ENCODE results near the gene NEDD8.

Gene NEDD8

DNA sequence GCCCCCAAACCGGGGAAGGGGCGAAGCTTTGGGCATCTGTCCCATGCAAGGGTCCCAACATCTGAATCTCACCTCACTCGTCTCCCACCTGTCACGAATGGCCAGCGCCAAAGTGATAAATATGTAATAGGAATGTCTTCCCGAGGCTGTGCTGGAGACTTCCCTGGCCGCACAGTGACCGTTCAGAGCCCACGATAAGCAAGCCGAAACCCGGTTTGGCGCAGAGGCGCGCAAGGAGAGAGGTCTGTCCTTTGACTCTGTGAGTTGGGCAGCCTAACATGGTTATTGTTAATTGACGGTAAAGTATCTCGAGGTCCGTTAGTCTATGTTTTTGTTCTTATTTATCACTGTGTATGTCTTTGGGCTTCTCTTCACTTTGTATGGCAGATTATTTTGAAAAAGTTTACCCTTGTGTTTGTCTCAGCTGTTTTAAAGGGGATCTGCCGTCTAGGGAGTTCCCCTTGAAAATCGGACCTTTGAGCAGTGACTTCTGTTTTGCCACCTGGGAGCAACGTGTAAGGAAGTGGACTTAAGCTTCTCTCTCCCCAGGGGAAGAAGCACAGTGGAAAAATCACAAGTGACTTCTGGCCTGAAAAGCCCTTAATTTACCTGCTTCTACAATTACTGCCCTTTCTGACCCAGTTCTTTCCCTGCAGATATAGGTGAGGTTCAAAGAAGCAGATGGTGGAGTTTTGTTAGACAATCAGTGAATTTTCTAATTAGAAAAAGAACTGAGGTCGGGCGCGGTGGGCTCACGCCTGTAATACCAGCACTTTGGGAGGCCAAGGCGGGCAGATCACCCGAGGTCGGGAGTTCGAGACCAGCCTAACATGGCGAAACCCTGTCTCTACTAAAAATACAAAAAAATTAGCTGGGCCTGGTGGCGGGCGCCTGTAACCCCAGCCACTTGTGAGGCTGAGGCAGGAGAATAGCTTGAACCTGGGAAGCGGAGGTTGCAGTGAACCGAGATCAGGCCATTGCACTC is 35.8 kb downstream of the NEDD8 start:
- DNase-seq (ENCODE audit: low spot score) = peak; percentile 53

DNA sequence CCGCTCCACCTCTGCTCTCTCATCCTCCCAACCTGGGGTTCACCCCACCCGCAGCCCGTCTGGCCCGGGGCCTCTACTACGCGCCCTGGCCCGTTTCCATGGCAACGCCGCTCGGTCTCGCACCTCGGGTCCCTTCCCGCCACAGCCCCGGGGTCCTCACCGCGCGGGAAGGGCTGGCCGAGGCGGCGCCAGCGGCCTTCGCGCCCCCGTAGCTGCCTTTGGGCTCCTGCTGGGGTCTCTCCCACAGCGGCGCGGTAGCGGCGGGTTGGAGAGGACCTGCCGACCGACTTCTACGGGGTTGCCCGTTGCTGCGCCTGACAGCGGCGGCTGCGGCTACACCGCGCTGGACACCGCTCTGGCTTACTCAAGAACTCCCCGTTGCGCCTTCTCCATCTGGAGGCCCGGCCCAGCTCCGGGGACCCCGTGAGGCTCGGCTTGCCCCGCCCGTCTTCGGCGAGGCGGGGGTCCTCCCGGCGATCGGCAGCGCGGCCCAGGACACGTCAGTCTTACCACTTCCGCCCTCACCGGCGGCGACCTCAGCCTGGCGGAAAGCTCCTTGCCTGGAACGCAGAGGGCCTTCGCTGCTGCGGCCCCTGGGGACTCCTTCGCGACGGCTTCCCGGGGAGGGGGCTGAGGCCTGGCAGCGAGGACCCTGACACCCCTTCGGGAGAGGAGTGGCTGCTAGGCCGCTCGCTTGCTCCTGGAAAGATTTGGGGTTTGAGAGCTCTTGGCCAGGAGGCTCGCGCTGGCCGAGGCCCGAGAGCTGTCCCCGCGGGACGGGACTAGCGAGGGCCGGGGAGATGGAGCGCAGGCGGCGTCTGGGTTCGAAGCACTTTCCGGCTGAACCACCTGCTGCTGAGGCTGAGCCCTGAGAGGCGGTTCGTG is 36.7 kb downstream of the NEDD8 start, which contains the start of gene TM9SF1:
TSS of gene TM9SF1 (minus strand) at position 256 of the 885 bp plus-strand sequence. CDS start 422 bp downstream, outside the sequence.
- peak; percentile 95 for DNase-seq (ENCODE audit: low spot score)

DNA sequence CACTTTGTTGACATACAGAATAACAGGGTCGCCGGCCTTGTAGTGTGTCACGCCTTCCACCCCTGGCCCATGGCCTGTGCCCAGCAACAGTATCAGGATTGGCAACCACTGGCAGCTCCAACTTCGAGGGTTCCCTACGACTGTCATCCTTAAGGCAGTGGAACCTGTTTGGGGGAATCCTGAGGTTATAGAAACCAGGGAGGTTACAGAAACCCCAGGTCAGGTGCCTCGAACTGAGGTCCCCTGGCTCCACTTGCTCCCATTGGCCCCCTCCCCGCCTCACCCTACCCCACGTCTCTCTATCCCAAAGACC is 37.3 kb downstream of the NEDD8 start:
- DNase-seq (ENCODE audit: low spot score) = no peak

DNA sequence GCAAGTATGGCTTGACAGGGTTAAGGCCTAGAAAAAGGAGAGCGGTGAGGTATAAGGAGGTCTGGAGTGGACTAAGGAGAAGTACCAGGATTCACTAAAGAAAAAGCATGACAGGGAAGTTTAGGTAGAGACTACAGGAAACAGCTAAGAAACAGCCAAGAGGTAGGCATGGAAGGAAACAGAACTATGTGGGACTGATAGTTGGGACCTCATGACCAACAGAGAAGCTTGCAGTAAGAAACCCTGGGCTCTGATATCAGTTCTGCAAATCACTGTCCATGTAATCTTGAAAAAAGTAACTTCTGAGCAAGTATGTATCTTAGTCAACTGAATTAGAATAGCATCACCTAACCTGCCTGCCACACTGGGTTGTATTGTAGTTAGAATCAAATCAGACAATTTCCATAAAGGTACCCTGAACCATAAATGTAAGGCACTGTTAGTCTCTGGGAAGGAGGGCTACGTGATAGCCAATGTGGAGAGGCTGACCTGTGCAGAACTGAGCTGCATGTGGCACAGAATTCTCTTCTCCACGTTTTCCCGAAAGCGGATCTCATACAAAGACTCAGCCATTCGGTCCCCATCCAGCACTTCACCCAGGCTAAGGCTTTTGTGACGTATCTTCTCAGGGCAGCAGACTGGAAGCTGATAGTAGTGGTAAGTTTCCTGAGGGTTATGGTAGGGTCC is 37.8 kb downstream of the NEDD8 start:
- no peak for DNase-seq (ENCODE audit: low spot score)

DNA sequence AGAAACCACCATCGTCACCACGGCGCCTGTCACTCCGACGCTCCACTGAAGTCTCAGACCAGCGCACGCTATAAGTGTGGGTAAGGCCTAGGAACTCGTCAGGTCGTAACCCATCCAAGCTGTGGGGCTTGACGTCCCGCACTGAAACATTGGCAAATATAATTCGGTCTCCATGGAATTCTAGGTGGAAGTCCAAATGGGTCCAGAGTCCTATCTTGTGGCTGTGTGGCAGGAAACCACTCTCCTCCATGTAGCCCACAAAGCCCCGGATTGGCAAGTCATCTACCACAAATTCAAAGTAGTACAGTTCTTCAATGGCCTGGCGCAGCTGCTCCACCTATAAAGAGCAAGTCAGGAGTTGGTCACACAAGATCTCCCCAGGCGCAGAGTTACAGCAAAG is 39.2 kb downstream of the NEDD8 start:
- DNase-seq (ENCODE audit: low spot score) = no peak

DNA sequence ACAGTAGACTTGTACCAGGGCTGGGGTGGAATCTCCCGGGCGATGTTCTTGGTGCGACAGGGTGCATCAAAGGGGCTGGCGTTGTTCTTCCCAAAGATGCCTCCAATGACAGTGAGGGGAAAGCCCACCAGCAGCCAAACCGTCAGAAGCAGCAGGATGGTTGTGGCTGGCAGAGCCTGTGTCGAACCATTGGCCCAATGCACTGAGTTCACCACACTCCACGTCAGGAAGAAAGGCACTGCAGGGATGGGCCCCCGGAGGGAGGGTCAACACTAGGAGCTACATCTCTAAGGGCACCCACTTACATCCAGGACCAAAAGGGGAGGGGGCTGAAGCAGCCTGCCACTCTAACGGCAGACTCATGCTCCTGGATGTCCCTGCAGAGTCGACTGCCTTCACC is 41.8 kb downstream of the NEDD8 start:
- no peak for DNase-seq (ENCODE audit: low spot score)

DNA sequence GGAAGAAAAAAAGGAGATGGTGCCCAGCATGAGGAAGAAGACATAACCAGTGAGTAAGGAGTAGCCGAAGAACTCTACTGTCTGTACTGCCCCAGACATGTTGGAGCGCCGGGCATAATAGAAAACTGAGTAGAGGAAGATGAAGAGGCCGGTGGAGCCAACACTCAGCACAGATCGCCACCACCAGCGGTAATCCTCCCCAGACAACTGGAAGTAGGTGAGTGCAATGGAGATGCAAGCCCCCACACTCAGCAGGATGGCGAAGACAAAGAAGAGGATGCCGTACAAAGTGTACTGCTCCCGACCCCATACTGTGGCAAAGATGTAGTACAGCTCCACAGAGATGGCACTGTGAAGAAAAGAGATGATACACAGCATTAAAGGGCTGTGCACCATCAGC is 42.7 kb downstream of the NEDD8 start:
- no peak for DNase-seq (ENCODE audit: low spot score)

DNA sequence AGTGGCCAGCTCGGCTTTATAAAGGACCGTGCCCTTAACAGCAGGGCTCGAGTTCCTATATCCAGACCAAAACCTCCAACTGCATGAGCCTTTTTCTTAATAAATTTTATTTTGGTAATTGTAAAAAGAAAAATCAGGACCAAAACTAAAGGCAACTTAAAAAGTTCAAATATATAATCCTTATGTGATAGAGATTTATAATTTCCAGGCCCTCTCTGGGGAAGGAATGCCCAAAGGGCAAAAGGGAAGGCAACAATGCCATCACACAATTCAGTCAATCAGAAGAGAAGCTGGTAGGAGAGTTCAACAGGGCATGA is 43.1 kb downstream of the NEDD8 start:
- DNase-seq (ENCODE audit: low spot score) = no peak

DNA sequence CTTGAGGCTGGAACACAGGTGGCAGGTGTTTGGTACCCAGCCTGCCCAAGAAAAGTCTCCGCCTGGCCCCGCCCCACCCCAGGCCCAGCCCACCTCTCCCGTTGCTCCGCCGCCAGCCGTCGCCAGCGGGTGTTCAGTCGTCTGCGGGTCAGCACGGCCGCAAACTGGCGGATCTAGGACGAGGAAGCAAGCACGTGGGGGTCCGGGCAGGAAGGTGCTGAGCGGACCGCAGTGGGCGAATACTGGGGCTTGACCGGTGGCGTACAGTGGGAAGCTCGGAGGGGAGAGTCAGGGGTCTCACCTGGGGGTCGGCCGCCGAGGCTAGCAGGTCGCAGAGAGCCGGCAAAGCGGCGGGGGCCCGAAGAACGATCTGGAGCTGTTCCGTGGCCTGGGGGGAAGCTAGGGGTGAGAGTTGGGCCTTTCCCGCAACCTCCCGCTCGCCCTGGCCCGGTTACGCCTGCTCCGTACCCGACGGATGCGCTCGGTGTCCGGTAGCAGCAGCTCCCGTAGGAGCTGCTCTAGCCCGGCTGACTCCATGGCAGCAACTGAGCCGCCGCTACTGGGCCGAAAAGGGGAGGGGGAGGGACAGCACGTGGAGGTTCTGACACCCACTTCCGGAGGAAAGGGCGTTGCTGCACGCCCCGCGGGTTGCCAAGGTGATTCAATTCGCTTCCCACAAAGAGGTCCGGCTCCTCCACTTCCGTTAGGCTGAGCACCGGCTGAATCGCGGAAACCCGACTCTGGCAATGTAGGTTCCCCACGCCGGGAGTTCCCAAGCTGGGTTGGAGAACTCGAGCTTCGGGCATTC is 43.7 kb downstream of the NEDD8 start, which contains the start of gene IPO4:
TSS of gene IPO4 (minus strand) at position 566 of the 808 bp plus-strand sequence. CDS start at position 537, 29 bp downstream.
- peak; percentile 99 for DNase-seq (ENCODE audit: low spot score)

DNA sequence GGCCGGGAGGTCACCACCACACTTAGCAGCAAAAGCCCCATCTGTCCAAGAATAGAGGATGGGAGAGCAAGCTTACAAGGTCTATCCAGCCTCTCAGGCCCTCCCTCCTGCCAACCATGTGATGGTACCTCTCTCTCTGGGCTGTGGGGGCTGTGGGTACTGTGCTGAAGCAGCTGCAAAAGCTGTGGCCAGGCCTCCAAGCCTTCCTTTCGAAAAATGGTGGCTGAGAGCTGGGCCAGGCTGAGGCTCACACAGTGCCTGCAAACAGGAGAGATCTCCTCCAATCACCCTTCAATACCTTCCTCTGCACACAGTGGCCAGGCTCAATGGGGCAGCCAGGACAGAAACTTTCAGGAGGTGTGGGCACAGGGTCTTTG is 44.6 kb downstream of the NEDD8 start:
- no peak for DNase-seq (ENCODE audit: low spot score)

DNA sequence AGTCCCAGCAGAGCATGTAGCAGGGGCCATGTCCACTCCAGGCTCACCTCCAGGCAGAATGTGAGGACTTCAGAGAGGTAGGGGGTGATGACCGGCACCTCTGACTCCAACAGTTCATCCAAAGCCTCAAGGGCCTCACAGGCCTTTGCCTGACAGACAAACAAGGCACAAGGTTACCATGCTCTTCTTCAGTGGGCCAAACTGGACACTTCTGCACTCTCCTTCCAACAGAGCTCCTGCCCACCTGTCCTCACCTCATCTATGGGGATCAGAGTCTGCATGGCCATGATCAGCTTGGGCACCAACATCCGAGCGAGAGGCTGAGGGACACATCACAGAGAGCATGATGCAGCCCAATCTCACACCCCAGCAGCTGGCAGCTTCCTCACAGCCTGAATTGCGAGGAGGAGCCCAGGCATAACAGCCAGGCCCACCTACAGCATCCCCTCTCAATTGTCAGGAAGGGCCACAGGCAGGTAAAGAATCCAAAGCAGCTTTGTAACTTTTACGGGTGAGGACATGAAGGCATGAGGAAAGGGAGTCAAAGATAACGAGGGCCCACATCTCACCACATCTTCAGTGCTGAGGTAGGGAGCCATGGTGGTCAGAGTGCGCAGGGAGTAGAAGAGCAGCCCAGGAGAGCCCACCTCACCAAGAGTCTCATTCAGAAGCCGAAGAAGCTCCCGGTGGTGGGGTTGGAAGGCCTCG is 45.2 kb downstream of the NEDD8 start:
- DNase-seq (ENCODE audit: low spot score) = no peak

DNA sequence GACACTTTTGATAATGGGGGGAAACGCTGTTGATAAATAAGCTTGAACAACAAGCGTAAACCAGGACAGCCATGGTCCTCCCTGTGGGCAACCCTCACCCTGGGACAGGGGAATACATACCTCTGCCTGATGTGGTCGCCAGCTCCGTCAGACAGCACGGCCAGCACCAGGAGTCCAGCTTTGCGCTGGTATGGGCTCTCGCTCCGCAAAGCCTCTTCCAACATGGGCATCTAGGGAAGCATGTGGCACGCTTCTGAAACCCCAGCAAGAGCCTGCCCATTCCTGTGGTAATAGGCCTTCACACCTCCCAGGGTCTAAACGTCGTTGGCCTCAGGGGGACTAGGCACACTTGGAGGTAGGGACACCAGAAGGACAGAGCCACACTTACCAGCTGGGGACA is 46.4 kb downstream of the NEDD8 start:
- no peak for DNase-seq (ENCODE audit: low spot score)

DNA sequence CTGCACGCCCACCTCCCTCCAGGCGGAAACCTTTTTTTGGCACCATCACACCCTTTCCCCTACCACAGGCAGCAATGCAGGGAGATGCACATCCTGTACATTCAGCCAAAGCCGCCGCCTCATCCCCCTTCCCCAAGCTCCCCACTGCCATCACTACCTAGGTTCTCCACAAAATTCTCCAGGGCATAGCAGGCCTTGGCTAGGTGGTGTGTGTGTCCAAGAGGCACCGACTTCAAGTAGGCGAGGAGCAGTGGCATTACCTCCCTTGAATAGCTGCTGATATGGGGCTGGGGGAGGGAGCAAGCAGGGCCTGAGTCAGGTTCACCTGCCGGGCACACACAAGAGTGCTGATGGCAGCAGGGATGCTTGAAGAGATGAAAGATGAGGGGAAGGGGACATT is 47.1 kb downstream of the NEDD8 start:
- no peak for DNase-seq (ENCODE audit: low spot score)

DNA sequence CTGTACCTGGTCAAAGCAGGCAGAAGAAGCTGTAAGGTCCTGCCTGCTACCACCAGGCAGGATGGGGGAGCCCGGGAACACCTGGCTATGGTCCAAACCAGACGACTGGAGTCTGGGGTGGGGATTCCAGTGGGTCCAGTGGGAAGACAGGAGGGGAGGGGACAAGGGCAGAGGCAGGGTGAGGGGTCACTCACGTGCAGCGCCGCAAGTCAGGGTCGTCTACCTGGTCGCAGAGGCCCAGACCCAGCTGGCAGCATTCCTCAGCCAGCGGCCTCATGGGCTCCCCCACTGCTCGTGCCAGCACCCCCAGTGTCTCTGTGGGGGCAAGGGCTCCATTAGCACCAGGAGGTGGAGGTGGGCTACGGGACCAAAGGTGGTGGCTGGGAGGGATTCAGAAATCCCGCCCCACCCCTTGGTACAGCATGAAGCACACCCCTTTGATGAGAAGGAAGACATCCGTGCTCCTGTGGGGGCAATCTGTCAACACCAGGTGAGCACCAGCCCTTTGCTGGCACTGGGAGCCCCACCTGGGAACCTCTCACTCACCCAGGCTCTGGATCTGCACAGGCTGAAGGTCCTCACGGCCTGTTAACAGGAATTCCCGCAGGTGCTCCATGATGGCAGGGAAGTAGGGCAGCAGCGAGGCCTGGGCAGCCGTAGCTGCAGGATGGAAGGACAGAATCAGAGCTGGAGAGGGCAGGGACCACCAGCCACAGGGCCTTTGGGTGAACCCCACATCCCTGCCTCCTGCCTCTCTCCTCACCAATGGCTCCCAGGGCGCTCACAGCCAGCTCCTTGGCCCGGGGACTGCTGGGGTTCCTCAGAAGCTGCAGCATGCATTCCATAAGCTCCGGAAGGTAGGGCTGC is 47.8 kb downstream of the NEDD8 start:
- no peak for DNase-seq (ENCODE audit: low spot score)

DNA sequence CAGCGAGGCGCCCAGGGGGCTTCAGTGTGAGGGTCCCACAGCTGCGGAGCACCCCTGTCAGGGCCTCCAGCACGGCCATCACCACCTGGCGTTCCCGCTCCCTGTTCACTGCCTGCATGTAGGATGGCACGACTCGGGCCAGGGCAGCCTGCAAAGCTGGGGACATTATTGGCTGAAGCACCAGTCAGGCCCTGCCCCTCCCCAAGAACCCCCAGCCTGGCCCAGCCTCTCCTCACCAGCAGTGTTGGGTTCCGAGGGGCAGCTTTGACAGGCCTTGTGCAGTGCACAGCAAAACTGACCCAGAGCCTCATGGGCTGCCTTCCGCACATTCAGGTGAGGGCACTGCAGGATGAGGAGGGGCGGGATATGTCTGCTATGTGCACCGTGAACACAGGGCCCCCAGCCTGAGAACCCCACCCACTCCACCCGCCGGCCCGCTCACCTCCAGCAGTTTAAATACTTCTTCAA is 49.1 kb downstream of the NEDD8 start:
- DNase-seq (ENCODE audit: low spot score) = no peak

DNA sequence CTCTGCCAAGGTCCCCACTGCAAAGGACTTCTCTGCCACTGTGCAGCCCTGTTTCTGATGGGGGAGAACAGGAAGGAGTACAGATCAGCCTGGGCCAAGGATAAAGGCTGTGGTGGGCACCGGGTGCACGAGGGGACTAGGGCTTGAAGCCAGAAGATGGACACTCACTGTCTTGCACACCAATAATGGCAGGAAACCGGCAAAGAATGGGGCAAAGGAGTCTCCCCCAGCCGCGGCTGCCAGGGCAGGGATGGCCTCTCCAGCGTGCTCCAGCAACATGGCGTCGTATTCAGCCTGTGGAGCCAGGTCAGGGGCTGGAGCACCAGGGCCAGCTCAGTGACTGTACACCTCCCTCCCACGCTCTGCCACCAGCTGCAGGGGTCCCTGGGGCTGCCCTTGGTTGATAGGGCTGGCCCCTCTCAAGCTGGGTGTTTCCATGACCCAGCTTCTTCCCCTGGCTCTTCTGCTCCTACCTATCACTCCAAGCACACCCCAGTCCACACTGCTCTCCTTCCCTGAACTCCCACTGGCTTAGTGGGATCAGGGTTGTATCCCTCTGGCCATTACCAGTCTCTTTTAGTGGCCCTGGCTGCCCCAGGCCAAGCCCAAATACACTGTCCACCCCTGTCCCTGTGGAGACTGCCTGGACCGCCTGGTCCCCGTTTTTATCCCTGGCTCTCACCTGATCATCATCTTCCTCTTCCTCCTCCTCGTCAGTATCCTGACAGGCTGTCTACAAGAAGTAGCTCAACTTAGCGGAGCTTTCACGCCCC is 49.9 kb downstream of the NEDD8 start:
- DNase-seq (ENCODE audit: low spot score) = no peak

DNA sequence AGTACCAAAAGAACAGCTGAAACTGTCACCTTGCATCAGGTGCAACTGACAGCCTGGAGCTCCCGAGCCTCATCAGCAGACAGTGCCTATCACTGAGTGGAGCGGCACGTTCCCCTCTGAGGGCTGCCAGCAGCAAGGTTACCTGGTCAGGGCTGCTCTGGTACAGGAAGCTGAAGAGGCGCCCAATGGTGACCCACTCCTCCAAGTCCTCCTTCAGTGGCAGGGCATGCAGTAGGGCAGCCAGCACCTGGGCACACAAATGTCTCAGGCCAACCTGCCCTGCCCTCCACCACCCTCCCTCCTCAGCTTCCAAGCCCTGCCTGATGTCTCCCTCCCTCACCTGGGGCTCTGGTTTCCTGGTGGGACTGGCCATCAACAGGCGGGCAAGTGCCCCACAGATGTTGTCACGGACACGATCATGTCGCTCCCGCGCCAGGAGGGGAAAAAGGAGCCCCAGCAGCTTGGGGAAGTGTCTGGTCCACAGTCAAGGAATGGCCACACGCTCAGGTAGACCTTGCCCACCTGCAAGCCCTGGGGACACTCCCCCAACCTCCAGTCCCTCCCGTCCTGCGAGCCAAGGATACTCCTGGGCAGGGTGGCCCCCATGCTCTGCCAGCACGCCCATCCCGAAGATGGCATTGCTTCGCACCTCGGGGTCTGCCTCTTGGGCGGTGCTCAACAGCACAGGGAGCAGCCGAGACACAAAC is 50.6 kb downstream of the NEDD8 start:
- no peak for DNase-seq (ENCODE audit: low spot score)
